ENCODE measurements around the gene TNNC2.
"Not testable (repeated sequence)": the region's sequence is repeated elsewhere in the genome, so short reads cannot be mapped to it uniquely, and the experiment has no call there.

Gene TNNC2

DNA sequence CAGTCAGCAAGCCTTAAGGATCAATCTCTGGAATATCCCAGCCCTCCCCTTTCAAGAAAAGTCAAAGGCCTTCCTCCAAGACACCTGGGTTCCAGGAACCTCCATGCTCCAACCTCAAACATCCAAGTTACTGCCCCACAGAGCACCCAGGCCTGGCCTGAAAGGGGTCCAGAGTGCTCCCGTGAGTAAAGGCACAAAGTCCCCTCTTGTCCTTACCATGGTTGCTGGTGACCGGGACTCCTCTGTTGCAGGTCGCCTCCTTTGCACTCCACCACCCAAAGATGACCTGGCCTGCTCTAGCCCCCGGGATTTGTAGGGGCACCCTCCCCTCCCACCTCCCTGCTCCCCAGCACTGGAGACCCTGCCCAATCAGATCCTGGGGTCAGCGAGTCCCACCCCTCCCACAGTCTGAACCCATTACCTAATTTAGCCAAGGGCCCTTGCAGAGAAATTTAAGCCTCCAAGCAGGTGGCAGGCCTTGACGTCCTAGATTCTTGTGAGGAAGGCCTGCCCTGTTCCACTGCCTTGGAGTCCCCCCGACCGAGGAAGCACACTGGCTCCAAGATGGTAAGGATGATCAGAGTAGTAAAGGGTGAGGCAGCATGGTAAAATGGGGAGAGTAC is at the start of gene TNNC2:
Gene TNNC2 (minus strand): TSS at position 283 of the 623 bp plus-strand sequence. CDS start 64 bp downstream, at position 219.
- no peak for DNase-seq (ENCODE audit: low read depth in 2 of 2)

- no peak for DNase-seq (ENCODE audit: low read depth in 2 of 2)
These were observed 47.5 kb upstream of the TNNC2 start for GRCh38 chr20:45874576-45874975.

GRCh38 chr20:45874104-45874481 is 47.0 kb upstream of the TNNC2 start:
- not testable (repeated sequence) for DNase-seq (ENCODE audit: low read depth in 2 of 2)

DNA sequence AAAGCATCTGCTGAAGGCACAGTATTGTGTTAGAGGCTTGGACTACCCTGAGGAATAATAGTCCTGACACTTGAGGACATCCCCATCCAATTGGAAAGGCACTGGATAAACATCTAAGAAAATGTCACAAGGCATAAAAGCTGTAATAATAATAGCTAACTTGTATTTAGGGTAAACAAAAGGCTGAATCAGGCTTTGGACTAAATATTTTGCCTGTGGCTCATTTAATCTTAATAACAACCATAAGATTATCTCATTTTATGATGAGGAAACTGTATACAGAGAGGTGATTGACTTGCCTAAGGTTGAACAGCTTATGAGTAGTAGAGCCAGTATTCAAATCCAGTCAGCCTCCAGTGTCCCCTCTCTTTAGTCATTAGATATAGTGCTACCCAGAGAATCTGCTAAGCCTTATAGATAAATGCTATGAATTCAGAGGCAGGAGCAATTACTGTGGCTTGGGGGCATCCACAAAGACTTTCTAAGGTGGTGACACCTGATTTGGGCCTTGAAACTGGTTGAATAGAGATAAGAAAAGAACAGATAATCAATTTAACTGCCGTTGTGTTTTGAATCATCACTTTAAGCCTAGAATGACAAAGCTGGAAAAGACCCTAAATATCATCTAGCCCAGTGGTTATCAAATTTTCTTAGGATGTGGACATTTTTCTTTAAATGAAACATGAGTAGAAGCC is 46.4 kb upstream of the TNNC2 start:
- DNase-seq (ENCODE audit: low read depth in 2 of 2) = no peak

GRCh38 chr20:45872626-45873025 is 45.5 kb upstream of the TNNC2 start:
- DNase-seq (ENCODE audit: low read depth in 2 of 2) = no peak

- DNase-seq (ENCODE audit: low read depth in 2 of 2) = no peak
These were observed 40.7 kb upstream of the TNNC2 start for GRCh38 chr20:45867819-45868176.

DNA sequence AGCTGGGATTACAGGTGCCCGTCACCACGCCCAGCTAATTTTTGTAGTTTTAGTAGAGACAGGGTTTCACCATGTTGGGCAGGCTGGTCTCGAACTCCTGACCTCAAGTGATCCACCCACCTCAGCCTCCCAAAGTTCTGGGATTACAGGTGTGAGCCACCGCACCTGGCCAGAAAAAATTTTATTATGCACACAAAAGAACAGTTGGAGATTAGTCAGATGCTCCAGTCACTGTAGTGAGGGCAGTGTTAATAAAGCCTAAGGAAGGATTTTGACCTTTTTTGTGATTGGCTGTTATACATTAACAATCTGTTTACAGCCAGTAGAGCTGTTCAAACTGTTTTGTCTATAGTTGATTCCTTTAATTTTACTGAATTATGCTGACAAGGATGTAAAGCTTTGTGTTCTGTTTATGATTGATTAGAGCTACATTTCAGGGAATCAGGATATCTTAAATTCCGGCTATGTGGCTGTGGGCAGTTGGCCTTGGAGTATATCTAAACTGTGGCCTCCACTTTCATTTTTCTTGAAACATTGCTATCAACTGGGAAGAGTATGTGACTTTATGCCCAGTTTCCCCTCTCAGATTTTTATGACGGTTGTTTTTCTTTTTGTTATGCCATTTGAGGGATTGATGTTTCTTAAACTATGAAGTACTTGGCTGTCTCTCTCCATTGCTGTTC is 40.2 kb upstream of the TNNC2 start:
- DNase-seq (ENCODE audit: low read depth in 2 of 2) = no peak

- no peak for DNase-seq (ENCODE audit: low read depth in 2 of 2)
These were observed 39.3 kb upstream of the TNNC2 start for GRCh38 chr20:45866454-45866853.

DNA sequence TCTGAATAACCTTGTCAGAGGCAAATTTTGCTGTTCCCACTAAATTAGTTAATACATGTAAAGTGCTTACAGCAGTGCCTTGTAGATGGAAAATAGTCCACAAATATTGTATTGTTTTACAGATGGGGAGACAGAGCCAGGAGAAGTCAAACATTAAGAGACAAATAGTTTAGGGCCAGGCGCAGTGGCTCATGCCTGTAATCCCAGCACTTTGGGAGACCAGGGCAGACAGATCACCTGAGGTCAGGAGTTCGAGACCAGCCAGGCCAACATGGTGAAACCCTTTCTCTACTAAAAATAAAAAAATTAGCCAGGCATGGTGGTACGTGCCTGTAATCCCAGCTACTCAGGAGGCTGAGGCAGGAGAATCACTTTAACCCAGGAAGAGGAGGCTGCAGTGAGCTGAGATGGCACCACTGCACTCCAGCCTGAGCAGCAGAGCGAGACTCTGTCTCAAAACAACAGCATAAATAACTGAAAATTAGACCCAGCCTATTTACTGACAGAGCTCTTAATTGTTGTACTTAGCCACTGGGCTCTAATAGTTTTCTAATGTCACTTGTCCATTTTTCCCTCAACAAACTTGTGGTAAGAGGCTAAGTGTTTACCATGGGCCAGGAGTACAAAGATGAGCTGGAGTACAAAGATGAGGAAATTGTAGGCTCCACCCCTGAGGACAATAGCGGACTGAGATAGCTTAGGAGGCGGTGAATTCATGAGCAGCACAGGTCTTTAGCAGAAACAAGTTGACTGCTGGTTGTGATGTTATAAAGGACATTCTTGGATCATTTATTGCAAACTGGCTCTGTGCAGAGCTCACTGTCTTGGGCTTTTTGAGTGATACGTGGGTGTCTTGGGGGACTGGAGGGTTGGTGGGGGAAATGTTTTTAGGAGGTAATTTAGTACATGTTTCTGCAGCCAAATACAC is 36.7 kb upstream of the TNNC2 start:
- no peak for DNase-seq (ENCODE audit: low read depth in 2 of 2)

DNA sequence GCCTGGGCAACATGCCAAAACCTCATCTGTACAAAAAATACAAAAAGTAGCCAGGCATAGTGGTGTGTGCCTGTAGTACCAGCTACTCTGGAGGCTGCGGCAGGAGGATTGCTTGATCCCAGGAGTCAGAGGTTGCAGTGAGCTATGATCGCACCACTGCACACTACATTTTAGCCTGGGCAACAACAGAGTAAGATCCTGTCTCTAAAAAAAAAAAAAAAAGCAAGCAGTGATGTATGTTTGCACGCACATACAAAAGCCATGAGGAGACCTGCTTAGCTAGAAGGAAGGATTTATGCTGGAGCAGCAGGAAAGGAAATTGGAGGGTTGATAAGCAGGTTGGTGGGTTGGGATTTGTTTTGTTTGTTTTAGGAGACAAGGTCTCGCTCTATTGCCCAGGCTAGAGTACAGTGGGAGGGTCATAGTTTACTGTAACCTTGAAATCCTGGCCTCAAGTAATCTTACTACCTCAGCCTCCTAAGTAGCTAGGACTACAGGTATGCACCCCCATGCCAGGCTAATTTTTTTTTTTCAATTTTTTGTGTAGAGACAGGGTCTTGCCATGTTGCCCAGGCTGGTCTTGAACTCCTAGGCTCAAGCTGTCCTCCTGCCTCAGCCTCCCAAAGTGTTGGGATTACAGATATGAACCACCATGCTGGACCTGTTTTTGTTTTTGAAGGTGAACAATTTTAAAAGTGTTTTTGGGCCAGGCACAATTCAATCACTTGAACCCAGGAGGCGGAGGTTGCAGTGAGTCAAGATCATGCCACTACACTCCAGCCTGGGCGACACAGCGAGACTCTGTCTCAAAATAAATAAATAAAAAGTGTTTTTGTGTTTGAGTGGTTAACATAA is 34.3 kb upstream of the TNNC2 start:
- no peak for DNase-seq (ENCODE audit: low read depth in 2 of 2)

- no peak for DNase-seq (ENCODE audit: low read depth in 2 of 2)
These were observed 33.6 kb upstream of the TNNC2 start for GRCh38 chr20:45860560-45861220.

- no peak for DNase-seq (ENCODE audit: low read depth in 2 of 2)
These were observed 32.8 kb upstream of the TNNC2 start for GRCh38 chr20:45859916-45860315.

GRCh38 chr20:45857882-45858216 is 30.7 kb upstream of the TNNC2 start:
- peak in 1 of 2 donors; percentile 41 for DNase-seq (ENCODE audit: low read depth in 2 of 2)

GRCh38 chr20:45857114-45857881 is 30.2 kb upstream of the TNNC2 start, which contains the start of the genes ACOT8 and ZSWIM3:
Gene ACOT8 (minus strand): TSS chr20:45857392. CDS start chr20:45857315, 77 bp downstream.
Gene ZSWIM3 (plus strand): TSS chr20:45857614. CDS start chr20:45857826, 212 bp downstream.
- DNase-seq (ENCODE audit: low read depth in 2 of 2) = peak; percentile 79 to 92

DNA sequence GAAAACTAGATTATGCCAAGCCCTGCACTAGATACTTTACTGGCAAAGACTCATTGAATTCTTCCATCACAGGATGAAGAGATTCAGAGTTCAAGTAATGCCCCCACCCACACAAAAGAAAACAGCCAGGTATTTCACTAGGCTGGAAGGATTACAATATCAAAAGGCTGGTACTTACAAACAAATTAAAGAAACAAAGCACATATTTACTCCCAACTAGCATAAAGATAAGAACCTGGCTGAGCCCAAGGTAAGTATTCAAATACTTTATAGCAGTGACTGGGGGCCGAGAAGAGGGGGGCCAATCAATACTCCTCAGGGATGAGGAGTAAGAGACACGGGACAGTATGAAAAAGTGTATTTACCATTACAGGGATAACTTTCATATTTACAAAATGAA is 26.4 kb upstream of the TNNC2 start:
- DNase-seq (ENCODE audit: low read depth in 2 of 2) = no peak

DNA sequence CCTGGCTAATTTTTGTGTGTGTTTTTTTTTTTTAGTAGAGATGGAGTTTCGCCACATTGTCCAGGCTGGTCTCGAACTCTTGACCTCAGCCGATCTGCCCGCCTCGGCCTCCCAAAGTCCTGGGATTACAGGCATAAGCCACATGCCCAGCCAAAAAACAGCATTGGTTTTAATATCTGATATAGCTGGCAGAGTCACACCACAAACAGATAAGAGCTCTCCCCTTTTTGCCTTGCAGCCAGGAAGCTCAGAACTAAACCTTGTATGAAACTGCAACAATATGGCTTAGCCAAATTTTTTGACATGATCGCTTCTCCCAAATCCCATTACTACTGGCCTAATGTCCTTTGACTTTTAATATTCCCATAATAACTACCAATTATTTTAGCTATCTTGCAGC is 25.2 kb upstream of the TNNC2 start:
- no peak for DNase-seq (ENCODE audit: low read depth in 2 of 2)

DNA sequence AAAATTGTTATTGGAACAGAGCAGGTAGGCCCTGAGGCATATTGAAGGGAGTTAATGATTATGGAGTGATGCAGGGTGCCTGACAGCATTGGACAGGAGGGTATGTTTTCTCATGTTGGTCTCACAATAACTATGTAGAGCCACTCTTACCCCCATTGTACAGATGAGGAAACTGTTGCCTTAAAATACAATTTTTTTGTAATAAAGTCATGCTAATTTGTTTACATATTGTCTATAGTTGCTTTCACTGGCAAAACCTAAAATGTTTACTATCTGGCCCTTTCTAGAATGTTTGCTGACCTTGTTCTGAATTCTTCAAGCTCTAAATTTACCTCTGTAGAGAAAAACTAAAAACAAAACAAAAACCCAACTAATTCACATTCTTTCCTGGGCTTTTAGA is 24.4 kb upstream of the TNNC2 start:
- DNase-seq (ENCODE audit: low read depth in 2 of 2) = no peak

GRCh38 chr20:45850926-45851325 is 23.8 kb upstream of the TNNC2 start:
- DNase-seq (ENCODE audit: low read depth in 2 of 2) = no peak

DNA sequence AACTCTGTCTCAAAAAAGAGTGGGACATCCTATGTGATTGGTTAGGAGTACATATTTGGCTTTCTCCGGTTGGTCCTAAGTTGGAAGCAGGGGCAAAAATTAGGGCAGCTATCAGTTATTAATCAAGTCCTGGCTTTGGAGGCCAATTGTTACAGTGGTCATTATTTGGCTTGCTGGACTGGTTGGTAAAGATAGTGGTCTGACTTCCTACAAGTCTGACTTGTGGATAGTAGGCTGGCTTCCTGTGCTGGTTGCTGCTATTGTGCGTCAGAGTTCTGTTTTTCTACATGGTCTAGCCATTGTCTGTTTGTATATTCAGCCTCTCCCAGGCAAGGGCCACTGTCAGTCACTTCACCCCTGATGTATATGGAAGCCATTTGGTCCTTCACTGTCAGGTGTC is 23.1 kb upstream of the TNNC2 start:
- DNase-seq (ENCODE audit: low read depth in 2 of 2) = no peak
